Gastrocnemius medialis (tissue), 4 donors: ENCODE measurements around the gene IFNE. TPM values are rescaled to one million over a fixed set of nuclear protein-coding genes. Genes with fewer than 3 reads are reported as not detected.

Source experiments
- ATAC-seq, 2 donors: fragments of 150-250 bp; one replicate each; pipeline ENCODE4 v1.9.1; 2016
- DNase-seq, 2 donors: peaks; one replicate each; pipeline ENCODE4 v3.0.0-alpha.2; 2019
- H3K27ac ChIP-seq, 4 donors: fragments of 200-600 bp; sonication (generic); 1 replicate in 1 of 4; 2 replicates in 3 of 4; pipeline ENCODE4 v1.5.1; 2016 to 2018; ENCODE audit warnings: mild to moderate bottlenecking in 2 of 4, moderate library complexity in 1 of 4
- H3K27me3 ChIP-seq, 3 donors: fragments of 200-600 bp; sonication (generic) in 2 of 3; 1 replicate in 1 of 3; 2 replicates in 2 of 3; pipeline versions ENCODE4 v1.5.1 to v1.6.0; 2016 to 2019; ENCODE audit warnings: mild to moderate bottlenecking in 1 of 3, moderate library complexity in 1 of 3
- H3K36me3 ChIP-seq, 2 donors: fragments of 200-600 bp; sonication (generic) in 1 of 2; one replicate each; pipeline ENCODE4 v1.5.1; 2017 to 2018
- H3K4me1 ChIP-seq, 2 donors: fragments of 200-600 bp; sonication (generic) in 1 of 2; one replicate each; pipeline ENCODE4 v1.5.1; 2016 to 2017; ENCODE audit warnings: mild to moderate bottlenecking in 2 of 2
- H3K4me3 ChIP-seq, 4 donors: fragments of 200-600 bp; sonication (generic) in 3 of 4; 1 replicate in 1 of 4; 2 replicates in 3 of 4; pipeline ENCODE4 v1.5.1; 2016 to 2019; ENCODE audit warnings: mild to moderate bottlenecking in 2 of 4
- H3K9me3 ChIP-seq, 3 donors: fragments of 200-600 bp; sonication (generic) in 2 of 3; 1 replicate in 1 of 3; 2 replicates in 2 of 3; pipeline ENCODE4 v1.5.1; 2016 to 2019
- POLR2A ChIP-seq, 2 donors: fragments of 450-650 bp; IDR thresholded peaks; one replicate each; pipeline ENCODE4 v1.6.1; 2017; ENCODE audit warnings: antibody characterized with exemption in 2 of 2, mild to moderate bottlenecking in 2 of 2, moderate library complexity in 2 of 2
- in situ Hi-C, 4 donors: fragments of 200-750 bp; cut with MboI; loops; one replicate each; pipeline versions ENCODE4 v1.15.0 to v1.8.0; 2017; ENCODE audit warnings: low sequenced_read_pairs in 4 of 4
- intact Hi-C: fragments of 100-400 bp; cut with DNase I; formaldehyde crosslinking; loops from one replicate; pipeline ENCODE4 v1.15.1; 2023; ENCODE audit warnings: low total_unique reads
- total RNA-seq, 4 donors: library from RNA; depleted of rRNA; stranded (reverse); fragments of >200 nt; gene quantifications; one replicate each; pipeline versions ENCODE4 v1.1.0 to v1.2.3, GENCODE V29; 2016
- TF ChIP-seq, protein P1 (sequence below), 5 experiments: fragments of 450-650 bp in 3 of 5; fragments of 200-600 bp in 2 of 5; sonication (generic) in 2 of 5; IDR thresholded peaks in 4 of 5; conservative IDR thresholded peaks in 1 of 5; 1 replicate in 4 of 5; 2 replicates in 1 of 5; pipeline ENCODE4 v1.5.1; 2016 to 2019; ENCODE audit warnings: antibody characterized with exemption in 5 of 5, mild to moderate bottlenecking in 3 of 5, moderate library complexity in 3 of 5

IFNE gene
- total RNA-seq, 4 donors from 2014 or later = not detected

DNA sequence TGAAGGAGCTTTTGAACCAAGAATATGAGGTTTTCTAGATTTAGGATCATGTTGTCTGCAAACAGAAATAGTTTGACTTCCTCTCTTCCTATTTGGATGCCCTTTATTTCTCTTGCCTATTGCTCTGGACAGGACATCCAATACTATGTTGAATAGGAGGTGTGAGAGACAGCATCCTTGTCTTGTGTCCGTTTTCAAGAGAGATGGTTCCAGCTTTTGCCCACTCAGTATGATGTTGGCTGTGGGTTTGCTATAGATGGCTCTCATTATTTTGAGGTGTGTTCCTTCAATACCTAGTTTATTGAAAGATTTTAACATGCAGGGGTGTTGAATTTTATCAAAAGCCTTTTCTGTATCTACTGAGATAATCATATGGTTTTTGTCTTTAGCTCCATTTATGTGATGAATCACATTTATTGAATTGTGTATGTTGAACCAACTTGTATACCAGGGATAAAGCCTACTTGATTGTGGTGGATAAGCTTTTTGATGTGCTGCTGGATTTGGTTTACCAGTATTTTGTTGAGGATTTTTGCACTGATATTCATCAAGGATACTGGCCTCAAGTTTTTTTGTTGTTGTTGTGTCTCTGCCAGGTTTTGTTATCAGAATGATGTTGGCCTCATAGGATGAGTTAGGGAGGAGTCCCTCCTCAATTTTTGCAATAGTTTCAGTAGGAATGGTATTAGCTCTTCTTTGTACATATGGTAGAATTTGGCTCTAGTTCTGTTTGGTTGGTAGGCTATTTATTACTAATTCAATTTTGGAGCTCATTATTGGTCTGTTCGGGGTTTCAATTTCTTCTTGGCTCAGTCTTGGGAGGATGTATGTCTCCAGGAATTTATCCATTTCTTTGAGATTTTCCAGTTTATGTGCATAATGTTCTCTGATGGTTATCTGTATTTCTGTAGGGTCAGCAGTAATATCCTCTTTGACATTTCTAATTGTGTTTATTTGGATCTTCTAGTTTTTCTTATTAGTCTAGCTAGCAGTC lies 41.2 kb upstream of the IFNE start:
- Histone ChIP-seq H3K4me3 (no peak overlapping the region), H3K4me1 (no peaks in the 10 kb centered on the region), H3K27me3 (no peaks in the 10 kb centered on the region), H3K36me3 (no peaks in the 10 kb centered on the region), H3K9me3 (no peaks in the 10 kb centered on the region), H3K27ac (no peak overlapping the region)
- in situ Hi-C loops = no loop called here
- DNase-seq = no peak
- intact Hi-C loops = no loop called here
- ATAC-seq = no peak
- TF ChIP-seq, protein P1, sequence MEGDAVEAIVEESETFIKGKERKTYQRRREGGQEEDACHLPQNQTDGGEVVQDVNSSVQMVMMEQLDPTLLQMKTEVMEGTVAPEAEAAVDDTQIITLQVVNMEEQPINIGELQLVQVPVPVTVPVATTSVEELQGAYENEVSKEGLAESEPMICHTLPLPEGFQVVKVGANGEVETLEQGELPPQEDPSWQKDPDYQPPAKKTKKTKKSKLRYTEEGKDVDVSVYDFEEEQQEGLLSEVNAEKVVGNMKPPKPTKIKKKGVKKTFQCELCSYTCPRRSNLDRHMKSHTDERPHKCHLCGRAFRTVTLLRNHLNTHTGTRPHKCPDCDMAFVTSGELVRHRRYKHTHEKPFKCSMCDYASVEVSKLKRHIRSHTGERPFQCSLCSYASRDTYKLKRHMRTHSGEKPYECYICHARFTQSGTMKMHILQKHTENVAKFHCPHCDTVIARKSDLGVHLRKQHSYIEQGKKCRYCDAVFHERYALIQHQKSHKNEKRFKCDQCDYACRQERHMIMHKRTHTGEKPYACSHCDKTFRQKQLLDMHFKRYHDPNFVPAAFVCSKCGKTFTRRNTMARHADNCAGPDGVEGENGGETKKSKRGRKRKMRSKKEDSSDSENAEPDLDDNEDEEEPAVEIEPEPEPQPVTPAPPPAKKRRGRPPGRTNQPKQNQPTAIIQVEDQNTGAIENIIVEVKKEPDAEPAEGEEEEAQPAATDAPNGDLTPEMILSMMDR (IDR thresholded peaks at IDR 0.05 in 4 of 5, conservative IDR thresholded peaks at IDR 0.05 in 1 of 5) = no peak
- TF ChIP-seq POLR2A (IDR thresholded peaks at IDR 0.05) = no peak

DNA sequence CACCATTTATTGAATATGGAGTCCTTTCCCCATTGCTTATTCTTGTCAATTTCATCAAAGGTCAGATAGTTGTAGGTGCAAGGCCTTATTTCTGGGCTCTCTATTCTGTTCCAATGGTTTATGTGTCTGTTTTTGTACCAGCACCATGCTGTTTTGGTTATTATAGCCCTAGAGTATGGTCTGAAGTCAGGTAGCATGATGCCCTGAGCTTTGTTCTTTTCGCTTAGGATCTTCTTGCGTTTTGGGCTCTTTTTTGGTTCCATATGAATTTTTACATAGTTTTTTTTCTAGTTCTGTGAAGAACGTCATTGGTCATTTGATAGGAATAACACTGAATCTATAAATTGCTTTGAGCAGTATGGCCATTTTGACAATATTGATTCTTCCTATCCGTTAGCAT lies 40.2 kb upstream of the IFNE start:
- in situ Hi-C loops (no loop called here), intact Hi-C loops (no loop called here)
- Histone ChIP-seq H3K4me1 (no peaks in the 10 kb centered on the region), H3K27me3 (no peaks in the 10 kb centered on the region), H3K4me3 (no peak overlapping the region), H3K27ac (no peak overlapping the region), H3K36me3 (no peaks in the 10 kb centered on the region), H3K9me3 (no peaks in the 10 kb centered on the region)
- ATAC-seq (no peak), DNase-seq (no peak)
- no peak for TF ChIP-seq POLR2A (IDR thresholded peaks at IDR 0.05)
- TF ChIP-seq, protein P1 (IDR thresholded peaks at IDR 0.05 in 4 of 5, conservative IDR thresholded peaks at IDR 0.05 in 1 of 5) = no peak

DNA sequence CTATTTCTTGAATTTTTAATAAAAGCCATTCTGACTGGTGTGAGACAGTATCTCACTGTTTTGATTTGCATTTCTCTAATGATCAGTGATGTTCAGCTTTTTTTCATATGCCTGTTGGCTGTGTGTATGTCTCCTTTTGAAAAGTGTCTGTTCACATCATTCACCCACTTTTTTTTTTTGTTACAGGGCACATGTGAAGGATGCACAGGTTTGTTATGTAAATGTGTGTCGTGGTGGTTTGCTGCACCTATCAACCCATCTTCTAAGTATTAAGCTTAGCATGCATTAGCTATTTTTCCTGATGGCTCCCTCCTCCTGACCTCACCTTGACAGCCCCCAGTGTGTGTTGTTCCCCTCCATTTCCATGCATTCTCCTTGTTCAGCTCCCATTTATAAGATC lies 39.3 kb upstream of the IFNE start:
- no peaks in the 10 kb centered on the region for H3K36me3 ChIP-seq
- H3K27me3 ChIP-seq = no peaks in the 10 kb centered on the region
- intact Hi-C loops = no loop called here
- no peaks in the 10 kb centered on the region for H3K4me1 ChIP-seq
- in situ Hi-C loops = no loop called here
- ATAC-seq = no peak
- H3K9me3 ChIP-seq = no peaks in the 10 kb centered on the region
- no peak overlapping the region for H3K4me3 ChIP-seq
- no peak for DNase-seq
- TF ChIP-seq, protein P1 (IDR thresholded peaks at IDR 0.05 in 4 of 5, conservative IDR thresholded peaks at IDR 0.05 in 1 of 5) = no peak
- TF ChIP-seq POLR2A (IDR thresholded peaks at IDR 0.05) = no peak
- H3K27ac ChIP-seq = no peak overlapping the region

DNA sequence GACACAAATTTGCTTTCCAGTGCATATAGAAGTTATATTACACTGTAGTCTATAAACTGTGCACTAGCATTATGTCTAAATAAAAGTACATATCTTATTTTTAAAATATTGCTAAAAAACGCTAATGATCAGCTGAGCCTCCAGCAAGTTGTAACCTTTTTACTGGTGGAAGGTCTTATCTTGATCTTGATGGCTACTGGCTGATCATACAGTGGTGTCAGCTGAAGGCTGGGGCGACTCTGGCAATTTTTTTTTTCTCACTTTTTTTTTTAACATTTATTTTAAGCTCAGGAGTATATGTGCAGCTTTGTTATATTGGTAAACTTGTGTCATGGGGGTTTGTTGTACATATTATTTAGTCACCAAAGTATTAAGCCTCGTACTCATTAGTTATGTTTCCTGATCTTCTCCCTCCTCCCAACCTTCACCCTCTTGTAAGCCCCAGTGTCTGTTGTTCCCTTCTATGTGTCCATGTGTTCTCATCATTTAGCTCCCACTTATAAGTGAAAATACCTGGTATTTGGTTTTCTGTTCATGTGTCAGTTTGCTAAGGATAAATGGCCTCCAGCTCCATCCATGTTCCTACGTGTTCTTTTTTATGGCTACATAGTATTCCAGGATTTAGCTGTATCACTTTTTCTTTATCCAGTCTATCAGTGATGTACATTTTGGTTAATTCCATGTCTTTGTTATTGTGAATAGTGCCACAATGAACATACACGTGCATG lies 38.6 kb upstream of the IFNE start:
- no peak overlapping the region for H3K27ac ChIP-seq
- in situ Hi-C loops = no loop called here
- no peaks in the 10 kb centered on the region for H3K9me3 ChIP-seq
- no peak overlapping the region for H3K4me3 ChIP-seq
- intact Hi-C loops = no loop called here
- DNase-seq (no peak), ATAC-seq (no peak)
- TF ChIP-seq POLR2A (IDR thresholded peaks at IDR 0.05) = no peak
- TF ChIP-seq, protein P1 (IDR thresholded peaks at IDR 0.05 in 4 of 5, conservative IDR thresholded peaks at IDR 0.05 in 1 of 5) = no peak
- no peaks in the 10 kb centered on the region for H3K4me1 ChIP-seq
- no peaks in the 10 kb centered on the region for H3K36me3 ChIP-seq
- H3K27me3 ChIP-seq = no peaks in the 10 kb centered on the region
